GM18858 (cell line): ENCODE data around the gene SEMA7A.
"Not testable (repeated sequence)": the region's sequence is repeated elsewhere in the genome, so short reads cannot be mapped to it uniquely, and the experiment has no call there.

Experiments
- ATAC-seq: cut with Tn5 transposase; IDR thresholded peaks from one replicate; pipeline ENCODE4 v1.9.1; 2021; ENCODE audit not compliant: unreplicated experiment

The SEMA7A gene

GRCh38 chr15:74376226-74376625 is 57.5 kb downstream of the SEMA7A start:
- no peak for ATAC-seq

DNA sequence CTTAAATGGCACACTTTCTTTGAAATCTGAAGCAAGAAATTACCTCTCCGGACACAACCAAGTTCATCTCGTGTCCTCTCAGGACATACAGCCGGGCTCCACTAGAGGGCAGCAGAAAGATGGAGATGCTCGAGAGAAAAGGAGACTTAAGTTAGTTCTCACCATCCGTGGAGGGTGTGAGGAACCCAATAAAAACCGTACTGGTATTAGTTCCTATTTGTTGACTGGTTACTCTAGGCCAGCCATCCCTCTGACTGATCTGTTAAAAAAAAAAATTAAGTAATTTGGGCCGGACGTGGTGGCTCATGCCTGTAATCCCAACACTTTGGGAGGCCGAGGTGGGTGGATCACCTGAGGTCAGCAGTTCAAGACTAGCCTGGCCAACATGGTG is 58.5 kb downstream of the SEMA7A start:
- ATAC-seq: no peak

GRCh38 chr15:74374648-74375302 is 59.0 kb downstream of the SEMA7A start:
- no peak for ATAC-seq

GRCh38 chr15:74373731-74374647 is 59.8 kb downstream of the SEMA7A start:
- peak; percentile 45 for ATAC-seq

GRCh38 chr15:74373056-74373650 is 60.6 kb downstream of the SEMA7A start:
- ATAC-seq: no peak

DNA sequence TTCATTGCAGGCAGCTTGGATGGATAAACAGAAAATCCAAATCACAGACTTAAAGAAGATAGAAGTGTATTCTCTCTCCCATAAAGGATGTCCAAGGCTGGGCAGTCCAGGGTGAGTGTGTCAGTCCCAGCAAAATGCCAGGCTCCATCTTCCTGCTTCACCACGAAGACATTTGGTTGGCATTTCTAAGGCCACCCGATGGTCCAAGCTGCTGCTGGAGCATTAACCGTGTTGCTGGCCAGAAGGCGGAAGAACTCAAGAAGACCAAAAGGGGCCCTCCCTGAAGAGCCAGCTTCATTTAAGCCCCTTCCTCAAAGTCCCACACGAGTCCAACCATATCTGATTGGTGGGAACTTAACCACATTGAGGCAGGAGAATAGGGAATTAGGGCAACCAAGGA is 63.3 kb downstream of the SEMA7A start:
- ATAC-seq: no peak

- ATAC-seq: no peak
Observed at GRCh38 chr15:74369756-74370155, 64.0 kb downstream of the SEMA7A start.

- ATAC-seq: no peak
Observed at GRCh38 chr15:74369084-74369745, 64.5 kb downstream of the SEMA7A start.

GRCh38 chr15:74368121-74368520 is 65.6 kb downstream of the SEMA7A start:
- ATAC-seq: no peak

DNA sequence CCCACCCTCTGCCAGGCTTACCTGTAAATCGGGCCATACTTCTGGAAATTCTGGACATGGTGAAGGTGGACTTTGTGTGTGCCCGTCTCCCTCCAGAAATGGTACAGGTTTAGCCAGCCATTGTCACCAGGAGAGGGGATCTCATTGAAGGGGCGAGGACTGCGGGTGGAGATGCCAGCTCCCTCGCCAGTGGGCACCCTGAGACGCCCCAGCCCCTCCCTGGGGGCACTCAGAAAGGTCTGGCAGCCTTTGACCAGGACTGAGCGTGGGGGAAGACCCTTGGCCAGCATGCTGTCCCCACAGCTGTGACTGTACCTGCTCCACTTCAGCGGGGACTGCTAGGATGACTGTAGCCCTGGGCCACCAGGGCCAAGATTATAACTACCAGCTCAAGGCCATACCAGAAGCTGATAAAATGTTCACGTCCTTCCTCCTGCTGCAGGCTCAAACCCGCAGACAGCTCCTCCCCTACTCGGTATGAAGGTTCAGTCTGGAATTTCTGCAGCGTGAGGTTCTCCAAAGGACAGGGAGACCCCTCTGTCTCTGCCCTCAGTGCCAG is 66.4 kb downstream of the SEMA7A start, which contains the start of gene CYP11A1:
Gene CYP11A1 (minus strand): TSS at position 351 of the 559 bp plus-strand sequence. CDS start 61 bp downstream, at position 290.
- ATAC-seq: no peak

DNA sequence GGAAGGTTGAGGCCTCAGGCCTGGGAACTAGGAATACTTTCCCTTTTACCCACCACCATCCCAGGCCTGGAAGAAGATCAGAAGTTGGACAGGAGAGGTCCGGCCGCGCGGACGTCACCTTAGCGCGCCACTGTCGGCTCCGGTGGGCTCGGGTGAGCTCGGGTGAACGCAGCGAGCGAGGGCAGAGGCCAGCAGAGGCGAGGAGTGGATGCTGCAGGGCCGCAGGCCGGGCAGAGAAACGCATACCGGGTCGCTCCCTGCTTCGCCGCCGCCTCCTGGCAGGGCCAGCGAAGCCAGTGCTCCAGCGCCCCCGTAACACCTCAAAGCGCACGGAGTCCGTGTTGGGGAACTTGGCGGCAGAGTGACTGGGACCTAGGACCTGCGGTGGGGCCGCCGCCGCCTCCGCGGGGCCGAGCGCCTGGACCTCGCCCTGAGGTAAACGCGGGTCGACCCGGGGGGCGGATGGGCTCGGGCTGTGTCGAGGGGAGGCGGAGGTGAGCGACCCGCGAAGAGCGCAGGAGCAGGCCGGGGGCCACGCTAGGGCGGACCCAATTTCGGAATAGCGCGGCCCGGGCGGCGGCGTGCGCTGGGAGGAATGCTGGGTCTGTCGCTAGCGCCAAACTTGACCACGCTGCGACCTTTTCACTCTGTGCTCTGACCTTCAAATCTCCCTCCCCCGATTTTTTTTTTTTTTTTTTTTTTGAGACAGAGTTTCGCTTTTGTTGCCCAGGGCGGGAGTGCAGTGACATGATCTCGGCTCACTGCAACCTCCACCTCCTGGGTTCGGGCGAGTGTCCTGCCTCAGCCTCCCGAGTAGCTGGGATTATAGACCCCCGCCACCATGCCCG is 67.9 kb downstream of the SEMA7A start:
- no peak for ATAC-seq

DNA sequence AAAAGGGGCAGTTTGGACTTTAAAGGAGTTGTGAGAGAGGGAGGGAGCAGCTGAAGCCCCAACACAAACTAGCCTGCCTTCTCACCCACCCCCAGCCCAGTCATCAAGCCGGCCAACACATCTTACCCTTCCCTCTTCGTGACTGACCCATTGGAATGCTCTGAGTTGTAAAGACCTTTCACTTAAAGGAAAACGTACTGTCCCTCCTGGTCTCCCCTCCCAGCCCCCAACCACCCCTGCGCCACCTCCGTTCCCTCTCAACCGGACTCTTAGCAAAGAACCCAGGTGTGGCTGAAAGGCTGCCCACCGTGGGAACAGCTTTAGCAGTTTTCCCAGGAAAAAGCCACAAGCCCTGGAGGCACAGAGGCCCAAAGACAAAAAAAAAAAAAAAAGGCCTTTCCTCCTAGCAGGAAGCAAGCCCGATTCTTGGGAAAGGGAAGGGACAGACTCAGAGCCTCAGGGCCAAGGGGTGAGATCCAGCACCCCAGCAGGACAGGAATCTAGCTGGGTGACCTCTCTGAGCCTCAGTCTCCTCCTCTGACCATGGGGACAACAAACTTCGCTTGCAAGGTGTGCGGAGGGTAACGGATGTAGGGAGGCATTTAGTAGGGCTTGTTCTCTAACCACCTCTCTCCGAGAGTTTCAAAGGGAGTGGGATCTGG is 68.7 kb downstream of the SEMA7A start:
- no peak for ATAC-seq

GRCh38 chr15:74362482-74362881 is 71.3 kb downstream of the SEMA7A start:
- no peak for ATAC-seq

GRCh38 chr15:74360855-74361254 is 72.9 kb downstream of the SEMA7A start:
- not testable (repeated sequence) for ATAC-seq

DNA sequence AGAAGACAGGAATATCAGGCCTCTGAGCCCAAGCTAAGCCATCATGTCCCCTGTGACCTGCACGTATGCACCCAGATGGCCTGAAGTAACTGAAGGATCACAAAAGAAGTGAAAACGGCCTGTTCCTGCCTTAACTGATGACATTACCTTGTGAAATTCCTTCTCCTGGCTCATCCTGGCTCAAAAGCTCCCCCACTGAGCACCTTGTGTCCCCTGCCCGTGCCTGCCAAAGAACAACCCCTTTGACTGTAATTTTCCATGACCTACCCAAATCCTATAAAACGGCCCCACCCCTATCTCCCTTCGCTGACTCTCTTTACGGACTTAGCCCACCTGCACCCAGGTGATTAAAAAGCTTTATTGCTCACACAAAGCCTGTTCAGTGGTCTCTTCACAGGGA is 74.4 kb downstream of the SEMA7A start:
- not testable (repeated sequence) for ATAC-seq
